K562 (cell line): ENCODE measurements around the gene PLAAT3. TPM values are rescaled to one million over a fixed set of nuclear protein-coding genes. Genes with fewer than 3 reads are reported as not detected.

ENCODE experiments used
- ATAC-seq: fragments of 200-7000 bp; cut with Tn5 transposase; 3 replicates; pipeline ENCODE4 v1.9.1; 2020; ENCODE audit warnings: moderate library complexity
- BruUV-seq: library from RNA; stranded (reverse); fragments of 400-500 nt; replicated peaks from 2 replicates; lab custom pipeline; 2021; lab: Mats Ljungman, UMichigan
- CTCF ChIA-PET: fragments of 300-600 bp; formaldehyde crosslinking; extraction: SDS; loops from one replicate; lab custom pipeline; 2021; ENCODE audit warnings: low intra/inter-chr PET ratio; lab: Yijun Ruan, JAX
- POLR2A ChIA-PET: fragments of 300-600, 350-650 bp; sonication (Branson Sonifier 250); formaldehyde crosslinking; extraction: SDS; loops from one replicate; lab custom pipeline; 2021; ENCODE audit warnings: antibody characterized with exemption, inconsistent platforms; lab: Yijun Ruan, JAX
- DNase-seq, 4 experiments: peaks; one replicate each; pipeline versions ENCODE4 v3.0.0 to v3.0.0-alpha.2; 2011 to 2018; ENCODE audit warnings: low spot score in 3 of 4, mixed read lengths in 3 of 4; ENCODE audit errors: extremely low read depth in 1 of 4
- FAIRE-seq: peaks from 2 replicates; lab custom pipeline; 2011; peaks lifted over from hg19 to GRCh38; lab: Jason Lieb, UNC
- H2AFZ ChIP-seq: 2 replicates; pipeline ENCODE4 v1.6.0; 2011; ENCODE audit warnings: low read depth, low read length, control low read depth, inconsistent platforms
- H3K27ac ChIP-seq: fragments of 200-600 bp; 3 replicates; pipeline ENCODE4 v1.8.0; 2011; ENCODE audit warnings: low read depth, mild to moderate bottlenecking, control low read depth, inconsistent platforms, low read length, moderate library complexity, mixed read lengths; ENCODE audit errors: extremely low read depth
- H3K27me3 ChIP-seq, 2 experiments: fragments of 300-600 bp in 1 of 2; 2 replicates in 1 of 2; 3 replicates in 1 of 2; pipeline versions ENCODE4 v1.6.0 to v1.8.0; 2011; ENCODE audit warnings: inconsistent platforms in 2 of 2, low read length in 2 of 2, mild to moderate bottlenecking in 1 of 2, mixed read lengths in 1 of 2, moderate library complexity in 1 of 2; ENCODE audit not compliant: control insufficient read depth in 2 of 2, insufficient read depth in 2 of 2
- H3K36me3 ChIP-seq: fragments of 300-600 bp; 3 replicates; pipeline ENCODE4 v1.8.0; 2011; ENCODE audit warnings: mild to moderate bottlenecking, low read length, inconsistent platforms; ENCODE audit not compliant: control insufficient read depth, insufficient read depth
- H3K4me1 ChIP-seq, 2 experiments: fragments of 200-600 bp in 1 of 2; replicated peaks in 1 of 2; 2 replicates in 1 of 2; 3 replicates in 1 of 2; pipeline versions ENCODE4 v1.5.1 to v1.8.0; 2011; ENCODE audit warnings: inconsistent platforms in 2 of 2, low read length in 2 of 2, mild to moderate bottlenecking in 1 of 2, mixed read lengths in 1 of 2, moderate library complexity in 1 of 2; ENCODE audit not compliant: control insufficient read depth in 2 of 2, insufficient read depth in 2 of 2
- H3K4me2 ChIP-seq: 2 replicates; pipeline ENCODE4 v1.6.1; 2011; ENCODE audit warnings: low read length, control low read depth, inconsistent platforms, mixed read lengths; ENCODE audit not compliant: insufficient read depth
- H3K4me3 ChIP-seq: fragments of 200-600 bp; sonication (generic), shearing (Covaris generic); 2 replicates; pipeline ENCODE4 v1.5.1; 2016; ENCODE audit warnings: control low read depth, inconsistent platforms
- H3K79me2 ChIP-seq: fragments of 200-600 bp; 3 replicates; pipeline ENCODE4 v1.8.0; 2011; ENCODE audit warnings: low read length, inconsistent platforms; ENCODE audit not compliant: control insufficient read depth, insufficient read depth
- H3K9ac ChIP-seq, 2 experiments: 2 replicates each; pipeline versions ENCODE4 v1.6.0 to v1.6.1; 2011; ENCODE audit warnings: low read depth in 2 of 2, low read length in 2 of 2, control low read depth in 1 of 2, inconsistent platforms in 1 of 2, mild to moderate bottlenecking in 1 of 2, mixed read lengths in 1 of 2; ENCODE audit not compliant: insufficient read depth in 1 of 2
- H3K9me1 ChIP-seq: one replicate; pipeline ENCODE4 v1.6.0; 2011; ENCODE audit warnings: inconsistent platforms, mild to moderate bottlenecking, low read length, moderate library complexity; ENCODE audit not compliant: control insufficient read depth, insufficient read depth
- H3K9me3 ChIP-seq: replicated peaks from 2 replicates; pipeline ENCODE4 v1.5.1; 2011; ENCODE audit warnings: low read depth, low read length, inconsistent platforms; ENCODE audit not compliant: control insufficient read depth, insufficient read depth
- H4K20me1 ChIP-seq: replicated peaks from 2 replicates; pipeline ENCODE4 v1.6.1; 2011; ENCODE audit warnings: low read length, inconsistent platforms, mixed read lengths; ENCODE audit not compliant: control insufficient read depth, insufficient read depth
- CBX1 ChIP-seq: sonication (generic); IDR thresholded peaks from 2 replicates; pipeline ENCODE4 v1.6.1; 2016; ENCODE audit warnings: antibody characterized with exemption, low read depth, mild to moderate bottlenecking
- CEBPG ChIP-seq, 3 experiments: fragments of 200-800 bp in 1 of 3; sonication (Bioruptor generic) in 1 of 3; sonication (generic) in 1 of 3; formaldehyde crosslinking in 1 of 3; IDR thresholded peaks in 2 of 3; conservative IDR thresholded peaks in 1 of 3; 2 replicates each; pipeline versions ENCODE4 v1.6.1 to v1.8.0; 2016 to 2022; ENCODE audit warnings: missing compliant biosample characterization in 2 of 3, missing genetic modification characterization in 2 of 3, mild to moderate bottlenecking in 1 of 3, missing genetic modification reagents in 1 of 3
- GABPB2 ChIP-seq: fragments of 250-450 bp; sonication (Bioruptor Pico); conservative IDR thresholded peaks from 2 replicates; pipeline ENCODE4 v1.5.1; 2021; ENCODE audit warnings: mild to moderate bottlenecking
- POLR3A ChIP-seq: IDR thresholded peaks from 2 replicates; pipeline ENCODE4 v1.6.1; 2011; ENCODE audit warnings: borderline replicate concordance, mild to moderate bottlenecking, moderate library complexity; ENCODE audit not compliant: insufficient read length, insufficient read depth; ENCODE audit errors: extremely low read depth
- SREBF1 ChIP-seq: fragments of 150-350 bp; IDR thresholded peaks from 2 replicates; pipeline ENCODE4 v1.6.1; 2014; ENCODE audit warnings: antibody characterized with exemption, low read depth, low read length, borderline replicate concordance
- ZKSCAN8 ChIP-seq: fragments of 200-800 bp; sonication (Bioruptor generic); IDR thresholded peaks from 2 replicates; pipeline ENCODE4 v1.6.1; 2016; ENCODE audit warnings: missing genetic modification characterization, missing compliant biosample characterization
- in situ Hi-C: fragments of 300-500 bp; cut with MboI; formaldehyde crosslinking; loops from 4 replicates; pipeline ENCODE4 v1.15.0; 2018; ENCODE audit warnings: inconsistent platforms, mixed read lengths
- intact Hi-C: fragments of 100-400 bp; cut with micrococcal nuclease; formaldehyde crosslinking; loops from 2 replicates; pipeline ENCODE4 v1.14.2; 2022
- polyA plus RNA-seq, 8 experiments: library from polyadenylated mRNA; depleted of rRNA in 4 of 8; stranded (reverse) in 5 of 8; unstranded in 3 of 8; fragments of >200 nt; fragmentation: Nextera tagmentation in 2 of 8; fragmentation: Illumina TruSeq in 1 of 8; extraction: Ambion mirVana in 2 of 8; extraction: Trizol in 1 of 8; gene quantifications; 2 replicates each; pipeline versions ENCODE4 v1.2.1 to v1.2.3, GENCODE V29; 2011 to 2014; ENCODE audit warnings: inconsistent platforms in 1 of 8, missing spikeins in 1 of 8
- total RNA-seq, 7 experiments: library from RNA; depleted of rRNA in 6 of 7; stranded (reverse); fragments of >200 nt in 6 of 7; fragmentation: Illumina TruSeq in 2 of 7; extraction: Trizol in 2 of 7; gene quantifications; 2 replicates each; pipeline versions ENCODE4 v1.2.1 to v1.2.3, GENCODE V29; 2011 to 2021; ENCODE audit warnings: low replicate concordance in 1 of 7

PLAAT3 gene
- total and polyA plus RNA-seq, 9 of the 15 experiments (the other 6 are each of a cell fraction or from before 2014, with no cell fraction given), result 0.80 to 2.7 (median 1.4) TPM

DNA sequence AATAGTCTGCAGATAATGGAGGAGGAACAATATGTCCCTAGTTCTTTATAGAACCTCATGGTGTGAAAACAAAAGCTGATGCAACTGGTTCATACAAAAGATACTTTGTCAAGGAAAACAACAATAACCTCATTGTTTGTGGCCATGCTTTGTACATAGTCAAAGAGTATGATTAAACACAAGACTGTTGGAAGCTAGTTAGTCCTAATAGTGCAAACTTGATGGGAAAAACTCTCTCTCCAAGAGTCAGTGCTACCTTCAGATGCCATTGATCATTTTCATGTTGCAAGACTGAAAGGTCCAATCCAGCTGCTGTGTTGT is 30.9 kb downstream of the PLAAT3 start:
- ATAC-seq (no peak), DNase-seq (no peak), FAIRE-seq (no peak)
- intact Hi-C loops (loop anchor here (2.0 kb wide), 1 partner anchor 67 kb away; no protein-coding TSS in a partner anchor), in situ Hi-C loops (no loop called here)
- Histone ChIP-seq H3K9me3 (peaks cover 4% of the 10 kb centered on the region; the same call in 1 of the 2 replicates), H4K20me1 (no peaks in the 10 kb centered on the region), H3K27me3 (0 out of 5 replicates have a peak, but pooled peaks cover 0 to 4% of the 10 kb centered on the region in 2 experiments), H3K27ac (no peak overlapping the region), H3K4me1 (peaks cover 0 to 7% of the 10 kb centered on the region in 2 experiments; a peak in 3 of 5 replicates), H3K36me3 (no peaks in the 10 kb centered on the region), H3K79me2 (no peaks in the 10 kb centered on the region), H3K4me2 (no peak overlapping the region), H3K9me1 (no peaks in the 10 kb centered on the region), H3K9ac (no peak overlapping the region), H2AFZ (no peak overlapping the region), H3K4me3 (no peak overlapping the region)
- TF ChIP-seq POLR3A (peak; percentile 1), SREBF1 (no peak), GABPB2 (CRISPR knock-in tag) (no peak), CEBPG (CRISPR knock-in tag; IDR thresholded peaks at IDR 0.05) (no peak; the same call in 1 of the 2 replicates), CEBPG (tag; conservative IDR thresholded peaks at IDR 0.05 in 1 of 2, IDR thresholded peaks at IDR 0.05 in 1 of 2) (no peak), ZKSCAN8 (no peak), CBX1 (no peak)
- ChIA-PET CTCF (no interaction called here), POLR2A (interaction anchor here (0.6 to 2.4 kb wide), 3 partner anchors 9 to 30 kb away, joined by 3 to 7 read pairs (median 6); no protein-coding TSS in a partner anchor)
- BruUV-seq, result no TSS peak
